HG03175 (cell line): Measurements from ENCODE around the gene MYT1.

Experiments used
- ATAC-seq: cut with Tn5 transposase; IDR thresholded peaks from one replicate; pipeline ENCODE4 v1.9.1; 2021; ENCODE audit warnings: mild to moderate bottlenecking, moderate library complexity; ENCODE audit not compliant: unreplicated experiment

MYT1 gene

DNA sequence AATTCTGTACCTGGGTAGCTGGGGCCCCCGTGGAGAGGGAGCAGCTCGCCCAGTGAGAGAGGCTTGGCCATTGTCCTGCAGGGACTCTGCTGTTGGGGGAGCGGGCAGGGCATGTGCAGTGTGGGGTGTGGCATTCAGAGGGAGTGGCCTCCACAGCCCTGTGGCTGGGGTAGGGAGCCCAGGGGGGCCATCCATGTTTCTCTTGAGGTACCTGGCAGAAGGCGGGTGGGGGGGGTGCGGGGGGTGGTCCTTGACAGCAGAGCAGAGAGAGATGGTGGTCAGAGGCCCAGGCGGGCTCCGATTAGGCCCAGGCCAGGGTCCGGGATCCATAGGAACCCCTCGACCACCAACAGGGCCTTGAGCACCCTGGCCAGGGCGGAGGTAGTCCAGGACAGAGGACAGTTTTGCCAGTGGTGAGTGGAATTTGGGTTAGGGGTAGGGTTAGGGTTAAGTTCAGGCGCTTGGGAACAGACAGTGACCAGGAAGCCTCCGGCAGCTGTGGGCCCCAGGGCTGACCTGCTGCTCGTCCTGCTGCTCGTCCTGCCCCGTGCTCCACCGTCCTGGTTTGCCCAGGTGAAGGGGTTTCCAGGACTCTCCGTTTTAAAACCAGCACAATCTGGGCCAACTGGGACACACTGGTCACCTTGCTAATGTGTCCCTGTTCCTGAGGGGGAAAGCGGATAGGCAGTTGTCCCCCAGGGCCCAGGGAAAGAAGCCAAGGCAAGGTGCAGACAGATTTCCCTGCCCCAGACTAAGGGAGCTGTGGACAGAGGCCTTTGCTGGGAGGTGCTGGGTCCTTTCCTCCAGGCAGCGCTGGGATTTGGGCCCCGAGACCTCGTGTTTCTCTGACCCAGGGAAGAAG is 24.8 kb upstream of the MYT1 start:
- ATAC-seq = no peak

DNA sequence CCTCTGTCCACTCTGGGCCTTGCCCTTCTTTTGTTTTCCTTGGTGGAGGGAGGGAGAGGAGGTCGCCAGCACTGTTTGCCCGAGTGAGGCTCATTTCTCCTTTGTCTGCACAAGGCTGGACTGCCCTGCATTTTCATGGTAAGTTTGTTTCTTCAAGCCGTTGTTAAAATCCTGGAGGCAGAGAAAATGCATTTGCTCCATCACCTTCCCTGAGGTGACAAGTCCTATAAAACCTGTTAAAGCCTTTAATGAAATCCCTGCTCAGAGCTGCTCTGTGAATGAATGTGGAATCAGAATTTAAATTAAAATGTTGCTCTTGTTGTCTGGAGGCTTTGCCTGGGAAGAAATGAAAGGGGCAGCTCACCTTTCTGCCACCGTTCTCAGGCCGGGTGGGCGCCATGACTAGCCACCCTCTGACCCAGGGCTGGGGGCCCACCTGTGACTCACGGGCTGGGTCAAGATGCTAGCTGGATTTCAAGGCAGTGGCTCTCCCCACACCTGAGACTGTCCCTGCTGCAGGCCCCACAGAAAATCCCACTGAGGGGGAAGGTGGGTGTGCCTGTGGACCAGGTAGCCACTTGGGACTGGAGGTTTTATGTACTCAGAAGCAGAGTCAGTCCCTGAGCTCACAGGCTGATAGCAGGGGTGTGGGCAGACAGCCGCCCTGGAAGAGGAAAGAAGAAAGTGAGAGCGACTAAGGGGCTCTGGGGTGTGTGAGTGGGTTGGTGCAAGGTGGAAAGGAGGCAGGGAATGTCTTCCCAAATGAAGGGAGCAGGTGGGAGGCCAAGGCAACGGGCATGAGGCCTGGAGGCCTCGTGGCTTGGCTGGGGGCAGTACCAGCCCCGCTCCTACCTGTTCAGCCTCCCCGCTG is 24.0 kb upstream of the MYT1 start:
- ATAC-seq = no peak

DNA sequence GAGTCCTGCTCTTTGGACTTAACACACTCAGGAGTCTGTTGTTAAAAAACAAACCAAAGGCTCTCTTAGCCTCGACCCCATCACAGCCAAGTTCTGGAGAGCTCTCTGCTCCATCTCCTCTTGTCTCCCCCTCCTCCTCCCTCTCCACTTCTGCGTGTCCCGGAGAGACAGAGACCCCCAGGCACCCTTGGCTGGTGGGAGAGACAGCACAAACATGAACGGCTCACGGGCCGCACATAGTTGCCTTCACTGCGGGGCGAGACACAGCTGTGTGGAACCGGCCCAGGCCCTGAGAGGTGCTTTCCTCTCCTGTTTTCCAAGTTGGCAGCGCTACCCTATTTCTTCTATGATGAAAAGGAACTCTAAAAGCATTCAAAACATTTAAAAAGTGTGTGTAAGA is 23.3 kb upstream of the MYT1 start:
- ATAC-seq = no peak

DNA sequence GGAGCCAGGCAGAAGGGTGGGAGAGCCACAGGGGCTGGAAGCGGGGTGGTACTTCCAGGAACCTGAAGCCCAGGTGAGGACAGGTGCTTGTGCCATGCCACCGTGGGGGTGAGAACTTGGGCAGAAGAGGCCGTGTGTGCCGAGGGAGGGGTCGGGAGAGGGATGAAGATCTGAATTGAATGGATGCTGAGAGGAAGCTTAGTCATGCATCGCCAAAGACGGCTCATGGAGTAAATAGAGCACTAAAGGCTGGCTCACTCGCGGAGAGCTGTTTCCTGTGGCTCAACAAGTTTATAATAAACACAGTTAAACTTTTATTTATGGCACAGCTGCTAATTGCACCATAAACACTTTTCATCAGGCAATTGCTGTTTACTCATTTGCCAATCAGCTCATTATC is 21.7 kb upstream of the MYT1 start:
- ATAC-seq = no peak

DNA sequence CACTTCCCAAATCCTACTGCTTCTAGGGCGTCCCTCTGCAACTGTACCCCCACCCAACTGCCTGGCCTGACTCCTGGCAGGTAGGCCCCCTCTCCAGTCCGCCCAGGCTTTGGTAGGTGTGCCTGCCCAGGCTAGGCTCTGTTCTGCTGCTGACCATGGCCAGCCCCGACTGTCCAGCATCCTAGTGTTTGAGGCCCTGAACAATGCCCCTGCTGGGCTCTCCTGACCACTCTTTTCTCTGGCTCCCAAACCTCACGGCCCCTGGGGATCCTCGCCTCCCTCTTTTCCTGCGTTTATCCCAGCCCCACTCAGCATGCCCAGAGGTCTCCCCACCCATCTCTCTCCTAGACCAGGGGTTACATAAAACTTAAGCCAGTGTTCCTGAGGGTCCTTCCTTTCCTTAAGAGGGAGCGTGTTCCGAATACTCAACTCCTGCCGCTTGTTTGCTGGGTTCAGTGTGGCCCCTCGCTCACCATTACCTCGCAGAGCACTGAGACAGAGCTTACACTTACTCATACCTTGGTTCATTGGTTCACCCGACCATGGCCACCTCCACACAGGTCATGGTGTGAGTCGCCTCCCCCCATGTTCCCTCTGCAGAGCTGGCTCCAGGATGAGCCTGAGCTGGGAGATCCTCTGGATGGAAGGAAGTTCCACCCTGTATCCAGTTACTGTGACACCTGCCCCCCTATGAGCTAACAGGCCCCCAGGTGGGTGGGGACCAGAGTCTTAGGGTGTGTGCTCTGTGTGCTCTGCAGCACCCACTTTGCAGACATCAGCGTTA is 21.0 kb upstream of the MYT1 start:
- ATAC-seq = no peak

DNA sequence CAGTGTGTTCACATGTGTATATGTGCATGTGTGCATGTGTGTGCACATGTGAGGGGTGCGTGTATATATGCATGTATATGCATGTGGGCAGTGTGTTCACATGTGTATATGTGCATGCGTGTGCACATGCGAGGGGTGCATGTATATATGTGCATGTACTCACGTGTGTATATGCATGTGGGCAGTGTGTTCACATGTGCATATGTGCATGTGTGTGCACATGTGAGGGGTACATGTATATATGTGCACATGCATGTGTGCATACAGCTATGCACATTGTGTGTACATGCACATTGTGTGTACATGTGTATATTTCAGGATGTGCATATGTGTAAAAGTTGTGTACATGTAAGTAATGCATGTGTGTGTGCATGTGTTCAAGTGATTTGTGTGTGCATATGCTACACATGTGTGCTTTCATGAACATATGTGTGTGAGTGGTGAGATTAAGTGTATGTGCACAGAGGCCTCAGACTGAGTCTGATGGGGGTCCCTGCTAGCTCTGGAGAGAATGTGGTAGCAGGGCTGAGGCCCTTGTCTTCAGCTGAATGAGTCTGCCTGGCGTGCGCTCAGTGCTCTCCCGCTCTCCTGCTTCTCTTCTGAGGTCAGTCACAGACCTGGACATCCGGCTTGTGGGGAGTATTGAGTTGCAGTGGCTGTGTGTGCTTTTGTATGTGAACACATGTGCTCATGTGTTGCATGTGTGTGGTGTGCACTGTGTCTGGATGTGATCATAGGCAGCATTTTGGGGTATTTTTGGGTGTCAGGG is 19.9 kb upstream of the MYT1 start:
- ATAC-seq = no peak

DNA sequence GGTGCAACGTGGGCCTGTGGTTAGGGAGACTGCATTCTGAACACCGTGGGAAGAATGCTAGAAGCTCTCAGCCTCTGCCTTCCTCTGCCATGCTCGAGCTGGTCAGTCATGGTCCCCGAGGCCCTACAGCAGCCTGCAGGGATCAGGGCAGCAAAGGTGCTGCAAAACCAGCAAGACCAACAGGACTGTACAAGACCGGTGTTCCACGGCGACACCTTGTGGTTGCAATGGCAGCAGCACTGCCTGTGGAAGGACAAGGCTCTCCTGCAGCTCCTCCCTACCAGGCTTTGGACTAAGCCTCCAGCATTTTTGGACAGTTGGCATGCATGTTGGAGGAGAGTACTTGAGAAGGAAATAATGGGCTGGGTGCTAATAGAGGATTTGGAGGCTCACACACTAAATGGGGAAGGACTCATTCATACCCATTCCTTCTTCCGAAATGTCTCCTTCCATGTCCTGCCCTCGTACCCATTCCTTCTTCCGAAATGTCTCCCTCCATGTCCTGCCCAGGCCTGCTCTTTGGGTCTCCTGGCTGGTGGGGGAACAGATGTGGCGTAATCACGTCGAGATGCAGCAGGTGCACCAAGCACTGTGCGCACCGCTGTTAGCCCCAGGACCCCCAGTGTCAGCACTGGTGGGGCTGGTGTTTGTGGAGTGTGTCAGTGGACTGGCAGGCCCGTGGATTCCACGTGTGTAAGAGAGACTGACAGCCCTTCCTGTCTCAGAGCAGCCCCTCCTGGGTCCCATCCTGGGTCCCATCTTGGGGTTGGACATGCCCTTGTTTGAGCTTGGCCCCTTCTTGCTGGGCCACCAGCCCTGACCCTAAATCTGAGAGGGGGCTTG is 18.6 kb upstream of the MYT1 start:
- no peak for ATAC-seq

DNA sequence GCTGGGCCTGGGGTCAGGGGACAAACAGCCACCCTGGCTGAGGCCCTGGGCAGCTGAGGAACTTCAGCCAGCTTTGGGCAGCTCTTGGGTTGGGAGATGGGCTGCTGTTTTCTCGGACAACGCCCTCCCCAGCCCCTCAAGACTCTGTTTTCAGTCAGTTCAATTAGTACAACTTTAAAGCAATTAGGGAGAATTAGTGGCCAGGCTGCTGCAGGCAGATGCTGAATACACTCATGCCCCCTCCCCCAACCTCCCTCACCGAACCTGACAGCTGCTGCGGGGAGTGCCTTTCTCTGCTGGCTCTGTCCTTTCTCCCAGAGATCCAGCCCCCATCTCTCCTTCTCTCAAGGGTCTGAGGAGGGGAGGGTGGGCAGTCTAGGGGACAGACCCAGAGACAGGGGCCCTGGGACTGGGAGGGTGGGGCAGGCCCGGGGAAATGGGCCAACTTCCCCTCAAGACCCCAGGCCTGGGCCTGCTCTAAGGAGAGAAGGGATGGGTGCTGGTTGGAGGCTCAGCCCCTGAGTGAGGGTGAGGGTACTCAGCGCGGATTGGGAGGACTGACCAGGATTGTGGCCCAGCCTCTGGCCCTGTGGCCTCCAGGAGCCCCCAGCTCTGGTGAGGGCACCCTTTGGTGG is 17.8 kb upstream of the MYT1 start:
- no peak for ATAC-seq

DNA sequence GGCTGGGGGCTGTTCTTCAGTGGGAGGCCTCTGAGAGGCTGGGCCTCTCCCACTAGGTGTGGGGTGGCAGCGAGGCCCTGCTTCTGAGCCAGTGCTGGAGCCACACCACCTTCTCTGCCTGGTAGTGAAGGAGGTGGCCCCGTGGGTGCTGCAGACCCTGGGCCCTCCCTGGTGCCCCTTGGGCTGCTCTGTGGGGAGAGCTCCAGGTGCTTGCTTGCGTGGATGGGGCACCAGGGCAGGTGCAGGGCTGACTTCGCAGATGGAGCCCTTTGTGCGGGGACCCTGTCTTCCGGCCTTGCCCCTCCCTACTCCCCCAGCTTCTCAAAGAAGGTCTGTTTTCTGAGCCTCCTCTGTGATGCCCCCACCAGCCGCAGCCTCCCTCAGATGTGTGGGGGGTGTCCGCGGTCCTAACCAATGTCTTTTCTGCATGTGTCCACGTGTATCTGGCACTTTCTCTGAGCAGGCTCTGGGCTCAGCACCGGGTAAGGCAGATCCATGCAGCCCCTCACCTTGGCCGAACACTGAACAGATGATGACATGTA is 17.2 kb upstream of the MYT1 start:
- no peak for ATAC-seq

DNA sequence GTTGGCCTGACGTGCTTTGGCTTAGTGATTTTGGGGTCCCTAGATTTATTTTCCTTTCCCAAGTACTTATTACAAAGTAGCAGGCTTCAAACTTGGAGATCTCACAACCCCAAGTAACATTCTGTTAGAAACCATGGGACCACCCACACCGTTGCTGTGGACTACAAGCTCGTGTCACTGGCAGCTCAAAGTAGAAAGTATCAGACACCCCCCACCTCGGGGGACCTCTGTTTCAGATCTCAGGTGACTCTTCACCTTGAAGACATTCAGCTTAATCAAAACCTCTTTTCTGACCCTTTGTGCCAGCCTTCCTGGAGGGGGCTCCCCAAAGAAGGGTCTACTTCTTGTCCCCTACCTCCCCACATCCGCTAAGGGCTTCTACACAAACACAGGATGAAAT is 15.7 kb upstream of the MYT1 start:
- no peak for ATAC-seq

DNA sequence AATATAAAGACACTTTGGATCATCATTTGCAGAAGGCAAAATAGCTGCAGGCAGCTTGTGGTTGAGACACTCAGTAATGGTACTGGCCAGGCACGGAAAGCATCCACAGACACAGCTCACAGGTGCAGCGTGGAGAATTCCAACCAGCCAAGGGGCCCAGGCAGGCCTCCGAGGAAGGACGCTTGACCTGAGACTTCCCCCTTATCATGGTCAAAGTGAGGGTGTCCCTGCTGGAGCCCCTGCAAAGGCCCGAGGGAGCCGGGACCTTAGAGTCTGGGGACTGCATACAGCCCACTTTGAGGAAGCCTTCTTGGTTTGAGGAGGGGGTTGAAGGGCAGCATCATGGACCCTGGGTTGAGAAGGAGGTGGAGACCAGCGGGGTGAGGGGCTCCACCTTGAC is 15.1 kb upstream of the MYT1 start:
- no peak for ATAC-seq

DNA sequence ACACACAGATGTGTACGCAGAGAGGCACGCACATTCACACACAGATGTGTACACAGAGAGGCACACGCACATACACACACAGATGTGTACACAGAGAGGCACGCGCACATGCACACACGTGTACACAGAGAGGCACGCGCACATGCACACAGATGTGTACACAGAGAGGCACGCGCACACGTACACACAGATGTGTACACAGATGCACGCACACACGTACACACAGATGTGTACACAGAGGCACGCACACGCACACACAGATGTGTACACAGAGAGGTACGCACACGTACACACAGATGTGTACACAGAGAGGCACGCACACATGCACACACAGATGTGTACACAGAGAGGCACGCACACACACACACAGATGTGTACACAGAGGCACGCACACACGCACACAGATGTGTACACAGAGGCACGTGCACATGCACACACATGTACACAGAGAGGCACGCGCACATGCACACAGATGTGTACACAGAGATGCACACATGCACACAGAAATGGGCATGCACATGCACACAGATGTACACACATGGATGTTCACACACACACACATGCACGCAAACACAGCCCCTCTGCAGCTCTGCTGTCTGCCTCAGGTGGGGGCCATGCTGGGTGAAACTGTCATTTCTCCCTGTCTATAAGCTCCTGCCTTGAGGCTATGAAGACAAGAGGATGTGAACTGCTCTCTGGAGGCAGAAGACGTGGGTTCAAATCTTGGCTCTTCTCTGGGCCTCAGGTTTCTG is 14.3 kb upstream of the MYT1 start:
- ATAC-seq = no peak

DNA sequence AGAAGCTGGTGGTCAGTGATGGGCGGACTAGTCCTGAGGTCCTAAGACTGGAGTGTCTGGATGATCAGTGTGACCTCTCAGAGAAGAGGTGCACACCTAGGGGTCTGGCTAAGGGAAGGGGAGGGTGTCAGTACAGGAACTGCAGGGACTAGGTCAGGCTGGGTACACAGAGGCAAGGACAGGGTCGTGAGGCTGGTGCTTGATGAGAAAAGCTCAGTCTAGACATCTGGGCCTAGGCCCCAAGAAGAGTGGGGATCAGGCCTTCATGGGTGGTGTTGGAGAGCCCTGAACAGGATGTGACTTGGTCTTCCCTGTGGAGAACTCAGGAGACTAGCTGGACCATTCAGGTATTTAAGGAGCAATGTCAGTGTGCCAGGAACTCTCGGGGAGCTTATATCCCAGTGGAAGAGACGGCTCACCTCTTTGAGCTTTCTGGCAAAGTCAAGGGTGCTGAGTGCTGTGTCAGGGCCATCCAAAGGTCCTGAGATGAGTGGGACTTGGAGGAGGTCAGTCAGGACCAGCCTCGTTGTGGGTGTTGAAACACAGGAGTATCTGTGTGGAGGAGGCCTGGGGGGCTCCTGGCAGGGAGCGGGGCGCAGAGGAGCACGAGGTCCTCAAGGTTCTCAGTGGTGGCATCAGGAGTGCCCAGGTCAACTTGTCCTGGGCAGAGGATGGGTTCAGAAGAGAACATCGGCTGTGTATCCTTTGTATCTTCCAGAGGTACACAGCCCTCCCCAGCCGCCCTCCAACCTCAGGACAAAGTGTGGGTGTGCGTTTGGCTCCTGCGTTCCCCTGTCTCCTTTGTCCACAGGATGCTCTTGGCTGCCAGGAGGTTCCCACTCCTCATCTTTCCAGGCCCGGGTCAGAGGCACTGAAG is 13.3 kb upstream of the MYT1 start:
- no peak for ATAC-seq

DNA sequence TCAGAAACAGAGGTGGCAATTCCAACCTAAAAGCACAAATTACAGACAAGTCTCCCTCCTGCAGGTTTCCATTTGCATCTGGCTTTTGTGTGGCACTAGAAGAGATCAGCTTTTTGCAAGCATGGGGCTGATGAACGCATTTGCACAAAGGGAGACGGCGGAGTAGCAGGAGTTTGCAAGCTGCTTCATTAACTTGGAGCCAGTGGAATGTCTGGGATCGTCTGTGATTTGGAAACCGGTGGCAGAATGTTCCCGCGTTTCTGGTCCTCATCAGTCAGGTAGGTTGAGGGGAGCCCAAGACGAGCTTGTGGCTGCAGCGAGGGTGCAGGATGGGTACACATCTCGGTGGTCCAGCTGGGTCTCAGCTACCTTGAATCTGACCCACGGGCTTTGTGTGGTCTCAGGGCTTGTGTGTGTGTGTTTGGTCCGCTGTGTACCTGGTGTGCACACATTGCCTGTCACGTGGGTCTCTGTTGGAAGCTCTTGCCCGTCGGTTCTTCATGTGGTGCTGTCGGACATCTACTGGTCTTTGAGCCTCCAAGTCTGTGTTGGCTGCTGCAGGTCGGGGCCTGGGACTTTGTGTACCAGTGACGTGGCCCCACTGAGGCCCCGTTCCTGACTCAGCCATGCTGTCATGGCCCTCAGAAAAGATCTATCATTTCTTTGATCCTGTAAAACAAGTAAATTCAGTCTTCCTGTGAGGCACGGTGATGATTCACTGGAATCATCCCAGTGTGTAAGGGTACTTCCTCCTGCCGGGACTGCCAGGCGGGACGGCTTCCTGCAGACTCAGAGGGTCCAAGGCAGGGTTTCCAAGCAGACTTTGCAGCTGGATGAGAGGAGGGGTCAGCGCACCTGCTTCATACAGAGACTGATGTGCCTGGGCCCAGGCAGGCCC is 12.4 kb upstream of the MYT1 start:
- ATAC-seq = no peak

DNA sequence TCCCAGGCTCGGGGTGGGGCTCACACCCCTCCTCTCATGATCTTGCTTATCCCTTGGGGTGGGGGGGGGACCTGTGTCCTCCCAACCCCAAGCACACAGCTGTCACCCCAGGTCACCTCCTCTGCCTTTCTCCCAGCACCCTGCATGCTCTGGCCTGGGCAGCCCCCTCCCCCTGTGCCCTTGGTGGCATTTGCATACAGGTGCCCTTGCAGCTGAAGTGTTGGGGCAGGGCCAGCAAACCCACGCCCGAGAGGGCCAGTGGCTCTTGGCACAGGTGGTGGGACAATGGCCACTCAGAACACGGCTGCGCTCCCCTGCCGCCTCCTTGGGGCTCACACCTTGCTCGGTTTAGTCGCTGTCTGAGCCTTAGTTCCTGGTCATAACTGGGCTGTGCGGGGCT is 11.3 kb upstream of the MYT1 start:
- ATAC-seq = no peak

DNA sequence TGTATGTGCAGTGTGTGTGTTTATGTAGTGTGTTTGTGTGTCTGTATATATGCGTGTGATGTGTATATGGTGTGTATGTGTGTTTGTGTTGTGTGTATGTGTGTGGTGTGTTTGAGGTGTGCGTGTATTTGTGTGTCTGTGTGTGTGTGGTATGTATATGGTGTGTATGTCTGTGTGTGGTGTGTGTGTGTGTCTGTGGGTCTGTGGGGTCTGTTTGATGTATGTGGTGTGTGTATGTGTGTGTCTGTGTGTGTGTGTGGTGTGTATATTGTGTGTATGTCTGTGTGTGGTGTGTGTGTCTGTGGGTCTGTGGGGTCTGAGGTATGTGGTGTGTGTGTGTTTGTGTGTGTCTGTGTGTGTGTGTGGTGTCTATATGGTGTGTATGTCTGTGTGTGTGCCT is 10.8 kb upstream of the MYT1 start:
- no peak for ATAC-seq
